Mammary epithelial cell (primary cell): ENCODE data around the gene VAV2.

Experiments used
- EZH2 ChIP-seq: IDR thresholded peaks from 2 replicates; pipeline ENCODE4 v1.6.1; 2012; ENCODE audit warnings: low read length, inconsistent platforms, borderline replicate concordance
- TF ChIP-seq, protein P1 (sequence below), 2 donors: IDR thresholded peaks in 1 of 2; conservative IDR thresholded peaks in 1 of 2; 2 replicates each; pipeline ENCODE4 v1.5.1; 2011 to 2012; ENCODE audit warnings: inconsistent platforms in 2 of 2, low read length in 2 of 2, mild to moderate bottlenecking in 2 of 2, control low read depth in 1 of 2, low read depth in 1 of 2; ENCODE audit not compliant: insufficient read depth in 1 of 2; ENCODE audit errors: extremely low read depth in 1 of 2

DNA sequence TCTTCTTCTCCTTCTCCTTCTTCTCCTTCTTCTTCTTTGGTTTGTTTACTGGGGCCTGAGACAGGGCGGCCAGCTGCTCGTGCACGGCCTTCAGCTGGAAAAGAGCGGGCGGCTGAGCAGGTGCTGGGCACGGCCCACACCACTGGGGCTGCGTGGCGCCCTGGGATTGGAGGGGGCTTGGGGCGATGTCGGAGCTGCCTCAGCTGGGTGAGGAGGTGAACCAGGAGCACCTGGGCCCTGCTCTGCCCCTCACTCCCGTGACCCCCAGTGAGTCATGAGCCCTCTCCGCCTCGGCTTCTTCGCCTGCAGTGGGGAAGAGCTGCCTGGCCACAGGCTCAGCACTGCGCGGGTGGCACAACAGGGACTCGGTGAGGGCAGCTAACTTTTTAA, 48.0 kb upstream of the VAV2 start:
- TF ChIP-seq, protein P1, sequence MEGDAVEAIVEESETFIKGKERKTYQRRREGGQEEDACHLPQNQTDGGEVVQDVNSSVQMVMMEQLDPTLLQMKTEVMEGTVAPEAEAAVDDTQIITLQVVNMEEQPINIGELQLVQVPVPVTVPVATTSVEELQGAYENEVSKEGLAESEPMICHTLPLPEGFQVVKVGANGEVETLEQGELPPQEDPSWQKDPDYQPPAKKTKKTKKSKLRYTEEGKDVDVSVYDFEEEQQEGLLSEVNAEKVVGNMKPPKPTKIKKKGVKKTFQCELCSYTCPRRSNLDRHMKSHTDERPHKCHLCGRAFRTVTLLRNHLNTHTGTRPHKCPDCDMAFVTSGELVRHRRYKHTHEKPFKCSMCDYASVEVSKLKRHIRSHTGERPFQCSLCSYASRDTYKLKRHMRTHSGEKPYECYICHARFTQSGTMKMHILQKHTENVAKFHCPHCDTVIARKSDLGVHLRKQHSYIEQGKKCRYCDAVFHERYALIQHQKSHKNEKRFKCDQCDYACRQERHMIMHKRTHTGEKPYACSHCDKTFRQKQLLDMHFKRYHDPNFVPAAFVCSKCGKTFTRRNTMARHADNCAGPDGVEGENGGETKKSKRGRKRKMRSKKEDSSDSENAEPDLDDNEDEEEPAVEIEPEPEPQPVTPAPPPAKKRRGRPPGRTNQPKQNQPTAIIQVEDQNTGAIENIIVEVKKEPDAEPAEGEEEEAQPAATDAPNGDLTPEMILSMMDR (conservative IDR thresholded peaks at IDR 0.05 in 1 of 2, IDR thresholded peaks at IDR 0.05 in 1 of 2; ENCODE audit: extremely low read depth in 1 of 2, insufficient read depth in 1 of 2, low read depth in 1 of 2, low read length in 2 of 2), result no peak
- TF ChIP-seq EZH2, result no peak
